Skeletal muscle tissue (tissue), 4 donors: ENCODE data around the gene C16orf82. TPM values are rescaled to one million over a fixed set of nuclear protein-coding genes. Genes with fewer than 3 reads are reported as not detected.
A peak's percentile ranks its signal among the peaks of the same experiment; 100 is the strongest.

Experiments
- H3K27ac ChIP-seq: one replicate; pipeline ENCODE4 v1.7.0; 2013; ENCODE audit warnings: mild to moderate bottlenecking, low read depth, low read length, inconsistent platforms
- H3K27me3 ChIP-seq, 3 donors: one replicate each; pipeline ENCODE4 v1.7.0; 2013; ENCODE audit warnings: low read length in 3 of 3; ENCODE audit not compliant: control insufficient read depth in 3 of 3, insufficient read depth in 3 of 3
- H3K36me3 ChIP-seq, 3 donors: one replicate each; pipeline ENCODE4 v1.7.0; 2013; ENCODE audit warnings: low read length in 3 of 3; ENCODE audit not compliant: control insufficient read depth in 3 of 3, insufficient read depth in 3 of 3
- H3K4me1 ChIP-seq, 3 donors: one replicate each; pipeline ENCODE4 v1.7.0; 2013; ENCODE audit warnings: low read length in 3 of 3, mild to moderate bottlenecking in 3 of 3; ENCODE audit not compliant: control insufficient read depth in 3 of 3, insufficient read depth in 3 of 3
- H3K4me3 ChIP-seq, 3 donors: one replicate each; pipeline ENCODE4 v1.7.0; 2013; ENCODE audit warnings: low read length in 3 of 3
- H3K9ac ChIP-seq, 3 donors: one replicate each; pipeline ENCODE4 v1.7.0; 2013; ENCODE audit warnings: low read length in 3 of 3, mild to moderate bottlenecking in 3 of 3, moderate library complexity in 2 of 3, low read depth in 1 of 3
- H3K9me3 ChIP-seq, 3 donors: one replicate each; pipeline ENCODE4 v1.7.0; 2013; ENCODE audit warnings: low read length in 3 of 3; ENCODE audit not compliant: control insufficient read depth in 3 of 3
- total RNA-seq: library from RNA; depleted of rRNA; stranded (reverse); fragments of >200 nt; gene quantifications from one replicate; pipeline ENCODE4 v1.2.3, GENCODE V29; 2014
- donor health status: Osteomylitis.

C16orf82 gene
- total RNA-seq, 1 donor from 2014 or later: not detected

DNA sequence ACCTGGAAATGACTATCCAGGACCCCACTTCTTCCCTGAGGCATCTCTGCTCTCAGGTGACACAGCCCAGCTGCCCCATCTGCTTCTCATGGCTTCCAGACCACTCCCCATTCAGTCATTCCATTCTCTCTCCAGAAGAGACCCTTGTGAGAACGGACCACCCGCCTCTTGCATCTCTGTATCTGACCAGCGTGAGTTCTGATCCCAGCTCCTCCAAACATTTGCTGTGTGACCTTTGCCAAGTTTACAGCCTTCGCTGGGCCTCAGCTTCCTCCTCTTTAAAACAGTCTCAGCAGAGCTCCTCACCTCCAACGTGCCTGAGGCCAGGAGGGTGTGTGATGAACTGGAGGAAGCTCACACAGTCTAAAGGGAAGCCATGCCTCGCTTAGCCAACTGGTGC is 39.6 kb downstream of the C16orf82 start:
- no peak overlapping the region for H3K9ac ChIP-seq
- H3K36me3 ChIP-seq: no peaks in the 10 kb centered on the region
- no peak overlapping the region for H3K4me3 ChIP-seq
- H3K9me3 ChIP-seq: no peaks in the 10 kb centered on the region
- H3K4me1 ChIP-seq: peaks cover 2 to 8% (median 8%) of the 10 kb centered on the region in 3 donors
- H3K27me3 ChIP-seq: peaks cover 2 to 11% (median 5%) of the 10 kb centered on the region in 3 donors
- H3K27ac ChIP-seq: no peak overlapping the region

DNA sequence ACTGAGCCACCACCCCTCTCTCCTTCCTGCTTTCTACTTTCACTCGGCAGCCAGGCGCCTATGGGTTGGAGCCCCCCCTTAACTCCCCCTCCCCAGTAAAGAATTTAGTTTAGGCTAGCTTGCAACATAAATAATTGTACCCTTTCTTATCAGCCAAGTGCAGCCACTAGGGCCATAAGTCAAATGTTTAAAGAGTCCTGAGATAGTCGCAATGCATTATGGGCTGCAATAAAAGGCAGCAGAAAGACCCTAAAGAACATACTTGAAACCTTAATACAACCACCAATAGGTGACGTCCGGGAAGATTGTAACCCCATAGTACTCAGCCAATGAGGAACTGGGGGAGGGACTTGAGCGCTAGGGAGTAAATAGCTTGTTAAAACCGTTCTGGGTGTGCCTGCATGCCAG is 40.5 kb downstream of the C16orf82 start:
- H3K9me3 ChIP-seq: no peaks in the 10 kb centered on the region
- H3K36me3 ChIP-seq: no peaks in the 10 kb centered on the region
- peaks cover 2 to 15% (median 5%) of the 10 kb centered on the region in 3 donors for H3K27me3 ChIP-seq
- no peak overlapping the region for H3K27ac ChIP-seq
- no peak overlapping the region for H3K9ac ChIP-seq
- peaks cover 2 to 8% (median 8%) of the 10 kb centered on the region in 3 donors for H3K4me1 ChIP-seq
- H3K4me3 ChIP-seq: no peak overlapping the region

- H3K27ac ChIP-seq: no peak overlapping the region
- H3K27me3 ChIP-seq: peaks cover 2 to 15% (median 5%) of the 10 kb centered on the region in 3 donors
- peaks cover 2 to 8% (median 8%) of the 10 kb centered on the region in 3 donors for H3K4me1 ChIP-seq
- no peaks in the 10 kb centered on the region for H3K9me3 ChIP-seq
- H3K36me3 ChIP-seq: no peaks in the 10 kb centered on the region
- H3K9ac ChIP-seq: no peak overlapping the region
- no peak overlapping the region for H3K4me3 ChIP-seq
These were observed 41.5 kb downstream of the C16orf82 start for GRCh38 chr16:27108051-27108770.

- no peak overlapping the region for H3K27ac ChIP-seq
- no peaks in the 10 kb centered on the region for H3K36me3 ChIP-seq
- H3K4me1 ChIP-seq: peaks cover 2 to 8% (median 8%) of the 10 kb centered on the region in 3 donors
- no peak overlapping the region for H3K9ac ChIP-seq
- peaks cover 2 to 15% (median 5%) of the 10 kb centered on the region in 3 donors for H3K27me3 ChIP-seq
- peak overlapping the region in 1 of 3 donors; percentile 59 for H3K4me3 ChIP-seq
- H3K9me3 ChIP-seq: no peaks in the 10 kb centered on the region
These were observed 42.3 kb downstream of the C16orf82 start for GRCh38 chr16:27108826-27109665.

DNA sequence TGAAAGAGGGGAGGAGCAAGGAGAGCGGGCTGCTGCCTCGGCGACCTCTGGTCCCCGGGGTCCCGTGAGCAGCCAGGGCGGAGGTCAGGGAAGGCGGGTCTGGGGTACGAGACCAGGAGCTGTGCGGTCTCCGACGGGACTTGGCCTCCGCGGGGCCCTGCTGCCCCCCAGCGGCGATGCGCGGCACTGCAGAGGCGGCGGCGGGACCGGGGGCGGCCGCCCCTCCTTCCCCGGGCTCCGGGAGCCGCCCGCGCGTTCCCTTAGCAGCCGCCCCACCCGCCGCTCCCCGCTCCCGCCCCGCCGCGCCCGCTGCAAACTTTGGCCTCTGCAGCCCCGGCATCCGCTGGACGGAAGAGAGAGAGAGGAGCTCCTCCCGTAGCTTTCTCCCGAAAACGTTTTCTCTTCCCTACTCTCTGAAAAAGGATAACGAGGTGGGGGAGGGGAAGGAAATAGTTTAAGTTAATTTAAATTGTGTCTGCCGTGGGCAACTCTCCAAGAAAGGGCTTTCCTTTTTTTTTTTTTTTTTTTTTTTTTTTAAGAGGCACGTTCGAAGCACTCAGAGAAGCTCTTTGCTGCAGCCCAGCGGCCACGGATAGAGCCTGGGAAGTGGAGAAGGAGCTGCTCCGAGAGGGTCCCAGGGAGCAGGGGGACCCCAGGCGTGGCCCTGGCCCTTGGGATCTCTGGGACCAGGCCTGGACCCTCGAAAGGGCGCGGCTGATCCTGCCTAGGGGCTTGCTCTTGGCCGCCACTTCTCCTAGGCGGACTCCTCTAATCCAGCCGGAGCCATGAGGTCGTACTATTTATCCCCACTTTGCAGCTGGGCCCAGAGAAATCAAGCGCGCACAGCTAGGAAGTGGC is 43.2 kb downstream of the C16orf82 start:
- Histone ChIP-seq H3K27me3 (peaks cover 2 to 15% (median 5%) of the 10 kb centered on the region in 3 donors), H3K4me3 (peak overlapping the region in 2 of 3 donors; percentile 41 to 59), H3K9me3 (no peaks in the 10 kb centered on the region), H3K4me1 (peaks cover 2 to 8% (median 8%) of the 10 kb centered on the region in 3 donors), H3K9ac (peak overlapping the region in 2 of 3 donors; percentile 32 to 45), H3K27ac (no peak overlapping the region), H3K36me3 (no peaks in the 10 kb centered on the region)

- H3K4me3 ChIP-seq: no peak overlapping the region
- H3K27ac ChIP-seq: no peak overlapping the region
- no peaks in the 10 kb centered on the region for H3K36me3 ChIP-seq
- H3K27me3 ChIP-seq: peaks cover 5 to 15% (median 5%) of the 10 kb centered on the region in 3 donors
- no peaks in the 10 kb centered on the region for H3K9me3 ChIP-seq
- H3K4me1 ChIP-seq: peaks cover 2 to 8% (median 8%) of the 10 kb centered on the region in 3 donors
- H3K9ac ChIP-seq: peak overlapping the region in 2 of 3 donors; percentile 32 to 45
These were observed 43.8 kb downstream of the C16orf82 start for GRCh38 chr16:27110524-27110896.

GRCh38 chr16:27111486-27111885 is 44.8 kb downstream of the C16orf82 start:
- peaks cover 2 to 8% (median 8%) of the 10 kb centered on the region in 3 donors for H3K4me1 ChIP-seq
- no peak overlapping the region for H3K27ac ChIP-seq
- no peaks in the 10 kb centered on the region for H3K36me3 ChIP-seq
- H3K27me3 ChIP-seq: peaks cover 5 to 15% (median 5%) of the 10 kb centered on the region in 3 donors
- H3K9ac ChIP-seq: no peak overlapping the region
- H3K4me3 ChIP-seq: no peak overlapping the region
- H3K9me3 ChIP-seq: no peaks in the 10 kb centered on the region

- Histone ChIP-seq H3K4me1 (peaks cover 2 to 8% (median 8%) of the 10 kb centered on the region in 3 donors), H3K9me3 (no peaks in the 10 kb centered on the region), H3K27ac (no peak overlapping the region), H3K36me3 (no peaks in the 10 kb centered on the region), H3K27me3 (peaks cover 5 to 14% (median 5%) of the 10 kb centered on the region in 3 donors), H3K4me3 (no peak overlapping the region), H3K9ac (no peak overlapping the region)
These were observed 45.5 kb downstream of the C16orf82 start for GRCh38 chr16:27112093-27112811.

- Histone ChIP-seq H3K9ac (no peak overlapping the region), H3K4me3 (no peak overlapping the region), H3K9me3 (no peaks in the 10 kb centered on the region), H3K4me1 (peaks cover 2 to 8% (median 8%) of the 10 kb centered on the region in 3 donors), H3K36me3 (no peaks in the 10 kb centered on the region), H3K27ac (no peak overlapping the region), H3K27me3 (peaks cover 4 to 5% (median 5%) of the 10 kb centered on the region in 3 donors)
These were observed 46.7 kb downstream of the C16orf82 start for GRCh38 chr16:27113341-27113841.
